HG02870 (cell line): ENCODE measurements around the gene CNTNAP2.

Experiments
- ATAC-seq: cut with Tn5 transposase; IDR thresholded peaks from one replicate; pipeline ENCODE4 v1.9.1; 2021; ENCODE audit warnings: mild to moderate bottlenecking, moderate library complexity; ENCODE audit not compliant: unreplicated experiment

CNTNAP2 gene

DNA sequence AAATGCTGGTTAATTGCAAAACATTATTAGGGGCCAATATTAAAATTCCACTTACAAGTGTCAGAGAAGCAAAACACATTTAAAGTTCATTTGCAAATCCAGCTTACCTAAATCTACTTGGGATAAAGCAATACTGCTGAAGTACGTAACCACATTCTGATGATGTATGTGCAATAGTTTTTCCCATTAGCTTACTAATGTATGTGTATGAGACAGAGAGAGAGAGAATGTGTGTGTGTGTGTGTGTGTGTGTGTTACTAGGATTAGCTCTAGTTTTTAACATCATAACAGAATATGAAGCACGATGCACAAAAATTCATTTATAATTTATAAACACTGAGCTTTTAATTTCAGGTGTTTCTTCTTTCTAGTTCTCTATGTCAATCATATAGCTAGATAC is 1399.8 kb downstream of the CNTNAP2 start:
- ATAC-seq = no peak

DNA sequence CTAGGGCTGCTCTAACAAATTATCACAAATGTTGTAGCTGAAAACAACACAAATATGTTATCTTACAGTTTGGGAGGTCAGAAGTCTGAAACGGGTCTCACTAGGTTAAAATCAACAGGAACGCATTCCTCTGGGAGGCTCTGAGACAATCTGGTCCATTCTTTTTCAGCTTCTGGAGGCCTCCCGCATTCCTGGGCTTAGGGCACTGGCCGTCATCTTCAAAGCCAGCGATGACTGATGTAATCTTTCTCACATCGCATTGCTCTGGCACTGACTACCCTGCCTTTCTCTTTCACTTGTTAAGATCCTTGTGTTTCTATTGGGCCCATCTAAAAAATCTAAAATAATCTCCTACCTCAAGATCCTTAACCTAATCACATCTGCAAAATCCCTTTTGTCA is 1402.5 kb downstream of the CNTNAP2 start:
- no peak for ATAC-seq

DNA sequence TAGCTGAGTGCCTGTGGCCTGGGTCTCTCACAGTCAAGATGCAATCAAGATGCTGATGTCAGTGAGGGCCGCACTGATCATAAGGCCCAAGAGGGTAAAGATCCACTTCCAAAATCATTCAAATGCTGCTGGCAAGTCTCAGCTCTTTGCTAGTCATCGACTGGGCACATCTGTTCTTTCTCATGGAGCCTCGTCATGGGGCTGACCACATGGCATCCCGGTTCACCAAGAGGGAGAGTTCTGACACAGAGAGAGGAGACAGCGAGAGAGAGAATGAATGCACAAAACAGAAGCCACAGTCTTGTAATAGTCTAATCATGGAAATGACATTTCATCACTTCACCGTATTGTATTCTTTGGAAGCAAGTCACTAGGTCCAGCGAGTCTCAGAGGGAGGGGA is 1406.5 kb downstream of the CNTNAP2 start:
- ATAC-seq = no peak

DNA sequence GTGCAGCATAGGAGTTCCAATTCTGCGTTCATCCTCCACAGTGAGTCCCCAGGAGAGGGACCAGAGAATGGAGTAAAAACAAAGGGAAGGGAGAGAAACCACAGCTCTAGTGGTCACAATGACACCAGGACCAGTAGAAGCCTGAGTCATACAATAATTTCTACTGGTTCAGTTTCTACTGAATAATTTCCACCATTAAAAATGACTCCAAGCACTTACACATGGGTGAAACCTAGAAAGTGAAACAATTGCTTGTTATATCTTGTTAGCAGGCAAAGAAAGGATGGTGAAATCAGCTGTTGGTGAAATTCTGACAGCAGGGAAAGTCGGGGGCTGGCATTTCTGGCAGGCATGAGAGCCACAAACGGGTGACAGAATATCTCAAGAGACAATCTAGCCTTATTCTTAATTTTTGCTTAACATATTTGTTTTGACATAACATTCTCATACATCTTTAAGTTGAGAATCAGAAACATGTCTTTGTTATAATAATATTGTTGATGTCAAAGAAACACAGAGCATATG is 1408.2 kb downstream of the CNTNAP2 start:
- ATAC-seq = no peak

DNA sequence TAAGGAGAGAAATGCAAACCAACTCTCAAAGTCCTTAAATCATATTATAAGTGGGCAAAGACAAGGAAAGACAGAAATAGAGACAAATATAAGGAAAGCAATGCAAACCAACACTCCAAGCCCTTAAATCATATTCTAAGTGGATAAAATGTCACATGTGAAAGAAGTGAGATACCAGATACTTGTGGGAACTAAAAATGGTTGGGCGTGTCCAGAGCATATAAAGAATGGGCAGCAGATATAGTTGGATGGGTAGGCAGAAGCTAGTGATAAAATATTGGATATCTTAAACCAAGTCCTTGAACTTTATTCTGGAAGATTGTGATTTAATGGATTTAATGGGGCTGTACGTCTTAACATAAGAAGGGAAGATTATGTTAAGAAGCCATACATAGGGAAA is 1408.7 kb downstream of the CNTNAP2 start:
- no peak for ATAC-seq

DNA sequence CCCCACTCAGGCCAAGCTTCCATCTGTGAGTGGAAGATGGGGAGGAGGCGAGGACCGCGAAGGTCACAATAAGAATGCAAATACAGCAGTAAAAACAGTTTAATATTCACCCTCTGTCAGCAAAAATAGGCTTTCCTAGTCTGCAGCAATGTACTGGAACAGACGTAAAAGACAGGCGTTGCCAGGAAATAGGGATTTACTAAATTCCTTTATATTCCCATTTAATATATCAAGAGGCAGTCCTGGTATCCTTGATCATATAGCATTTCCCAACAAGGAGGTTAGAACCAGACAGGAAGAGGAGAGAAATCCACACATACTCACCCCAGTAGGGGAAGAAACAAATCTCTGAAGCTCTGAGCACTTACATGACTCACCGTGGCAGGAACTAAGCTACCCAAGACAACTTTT is 1419.1 kb downstream of the CNTNAP2 start:
- ATAC-seq = no peak

DNA sequence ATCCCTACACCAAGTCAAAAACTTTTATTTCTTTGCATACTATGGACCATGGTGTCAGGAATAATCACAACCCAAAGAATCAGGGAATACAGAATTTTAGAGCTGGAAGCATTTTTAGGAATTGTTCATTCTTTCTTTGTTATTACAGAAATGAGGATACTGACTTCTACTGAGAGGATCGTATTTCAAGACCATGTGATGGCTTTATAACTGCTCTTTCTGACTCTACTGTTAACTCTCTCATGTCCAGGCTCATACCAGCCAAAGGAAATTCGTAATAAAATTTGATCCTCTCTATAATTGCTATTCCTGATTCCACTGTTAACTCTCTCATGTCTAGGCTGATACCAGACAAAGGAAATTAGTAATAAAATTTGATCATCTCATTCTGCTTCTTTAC is 1423.1 kb downstream of the CNTNAP2 start:
- ATAC-seq = no peak

DNA sequence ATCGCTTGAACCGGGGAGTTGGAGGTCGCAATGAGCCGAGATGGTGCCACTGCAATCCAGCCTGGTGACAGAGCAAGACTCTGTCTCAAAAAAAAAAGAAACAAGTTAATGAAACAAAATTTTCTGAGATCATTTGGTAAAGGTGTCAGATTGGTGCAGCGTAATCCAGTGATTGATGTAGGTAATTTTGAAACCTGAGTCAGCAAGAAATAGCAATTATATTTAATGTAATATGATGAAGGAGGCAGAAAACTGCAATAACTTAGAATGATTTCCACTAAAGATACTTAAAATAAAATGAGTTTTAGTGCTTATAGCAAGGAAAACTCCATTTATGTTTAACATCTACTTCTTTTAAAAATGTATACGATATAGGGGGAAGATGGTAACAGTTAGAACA is 1424.1 kb downstream of the CNTNAP2 start:
- no peak for ATAC-seq

DNA sequence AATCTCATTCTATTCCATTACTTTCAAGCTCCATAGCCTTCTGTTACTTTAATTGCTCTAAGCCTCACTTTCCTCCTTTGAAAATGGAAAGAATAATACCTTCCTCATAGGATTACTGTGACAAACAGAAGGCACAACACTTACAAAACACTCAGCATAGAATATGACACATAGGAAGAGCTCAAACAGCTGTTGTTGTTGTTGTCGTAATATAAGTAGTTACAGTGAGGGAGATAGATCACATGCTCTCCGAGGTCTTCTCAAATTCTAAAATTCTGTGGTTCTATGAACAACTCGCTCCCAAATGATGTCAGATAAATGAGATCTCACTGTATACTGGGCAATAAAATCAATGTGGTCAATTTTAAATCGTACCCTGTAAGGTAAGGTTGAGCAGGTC is 1424.7 kb downstream of the CNTNAP2 start:
- no peak for ATAC-seq

DNA sequence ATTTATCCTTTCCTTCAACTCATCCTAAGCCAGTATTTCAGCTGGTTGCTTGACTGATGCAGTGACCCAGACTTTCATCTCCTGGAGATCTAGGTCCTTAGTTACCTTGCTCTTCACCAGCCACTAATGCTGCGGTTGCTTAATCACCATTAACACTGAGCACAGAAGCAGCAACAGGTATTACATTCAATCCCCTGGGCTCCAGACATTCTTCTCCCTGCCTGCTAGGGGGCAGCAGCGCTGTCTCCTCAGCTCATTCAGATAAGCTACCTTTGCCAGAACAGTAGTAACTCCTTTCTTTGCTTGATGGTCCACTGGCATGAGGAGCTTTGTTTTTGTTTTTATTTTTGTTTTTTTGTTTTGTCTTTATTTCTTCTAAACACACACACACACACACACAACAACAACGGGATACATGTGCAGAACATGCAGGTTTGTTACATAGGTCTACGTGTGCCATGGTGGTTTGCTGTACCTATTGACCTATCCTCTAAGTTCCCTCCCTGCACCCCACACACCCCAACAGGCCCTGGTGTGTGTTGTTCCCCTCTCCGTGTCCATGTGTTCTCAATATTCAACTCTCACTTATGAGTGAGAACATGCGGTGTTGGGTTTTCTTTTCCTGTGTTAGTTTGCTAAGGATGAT is 1430.8 kb downstream of the CNTNAP2 start:
- ATAC-seq = no peak

DNA sequence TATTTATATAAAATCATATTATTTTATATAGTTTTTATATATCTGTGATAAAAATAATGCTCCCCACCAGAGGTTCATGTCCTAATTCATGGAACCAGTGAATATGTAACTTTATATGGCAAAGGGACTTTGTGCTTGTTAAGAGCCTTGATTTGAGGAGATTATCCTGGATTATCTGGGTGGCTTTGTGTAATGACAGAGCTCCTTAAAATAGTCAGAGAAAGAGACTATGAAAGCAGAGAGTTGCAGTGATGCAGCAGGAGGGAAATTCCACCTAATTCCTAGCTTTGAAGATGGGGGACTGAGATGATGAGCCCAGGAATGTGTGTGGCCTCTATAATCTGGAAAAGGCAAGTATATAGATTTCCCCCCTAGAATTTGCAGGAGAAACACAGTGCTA is 1439.7 kb downstream of the CNTNAP2 start:
- no peak for ATAC-seq

DNA sequence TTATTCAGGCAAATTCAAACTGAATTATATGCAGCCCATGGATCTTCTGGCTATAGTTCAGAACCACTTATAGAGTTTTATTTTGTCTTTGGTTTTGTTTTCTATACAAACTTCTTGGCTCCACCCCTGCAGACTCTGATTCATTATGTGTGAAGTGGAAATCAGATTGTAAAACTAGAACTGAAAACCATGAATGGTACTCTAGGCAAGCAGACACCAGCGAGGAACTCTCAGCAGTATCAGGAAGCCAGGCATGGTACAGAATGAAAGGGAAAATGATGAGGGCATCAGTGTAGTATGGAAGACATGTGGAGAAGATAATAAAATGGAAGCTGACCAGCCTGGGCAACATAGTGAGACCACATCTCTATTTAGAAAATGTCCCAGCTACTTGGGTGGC is 1447.1 kb downstream of the CNTNAP2 start:
- no peak for ATAC-seq

DNA sequence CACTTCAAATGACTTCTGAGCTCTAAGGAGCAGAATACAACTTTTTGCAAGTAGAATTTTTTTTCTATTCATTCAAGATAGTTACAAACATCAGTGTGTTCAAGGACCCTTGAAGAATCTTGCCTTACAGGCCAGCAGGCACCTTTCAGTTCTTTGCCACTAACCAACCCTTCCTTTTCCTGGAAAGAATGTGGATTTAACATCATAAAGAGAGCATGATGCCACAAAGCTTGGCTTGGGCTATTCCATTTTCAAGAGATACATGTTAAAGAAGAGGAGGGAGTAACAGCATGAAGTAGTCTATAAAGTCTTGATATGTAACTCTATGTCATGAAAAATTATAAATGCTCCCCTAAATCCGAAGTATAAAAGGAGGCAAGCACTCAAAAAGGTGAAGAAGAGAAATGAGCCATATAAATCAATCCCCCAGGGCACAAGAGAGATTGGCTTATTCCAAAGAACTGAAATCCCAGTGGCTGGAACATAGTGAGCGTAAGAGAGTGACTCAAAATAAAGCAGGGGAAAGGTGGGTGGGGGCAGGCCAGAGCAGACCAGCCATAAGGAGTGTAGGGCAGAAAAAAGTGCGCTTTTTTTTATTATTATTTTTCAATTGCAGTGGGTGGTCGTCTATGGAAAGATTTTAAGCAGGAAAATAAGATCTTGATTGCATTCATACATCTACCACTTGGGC is 1448.3 kb downstream of the CNTNAP2 start:
- no peak for ATAC-seq

DNA sequence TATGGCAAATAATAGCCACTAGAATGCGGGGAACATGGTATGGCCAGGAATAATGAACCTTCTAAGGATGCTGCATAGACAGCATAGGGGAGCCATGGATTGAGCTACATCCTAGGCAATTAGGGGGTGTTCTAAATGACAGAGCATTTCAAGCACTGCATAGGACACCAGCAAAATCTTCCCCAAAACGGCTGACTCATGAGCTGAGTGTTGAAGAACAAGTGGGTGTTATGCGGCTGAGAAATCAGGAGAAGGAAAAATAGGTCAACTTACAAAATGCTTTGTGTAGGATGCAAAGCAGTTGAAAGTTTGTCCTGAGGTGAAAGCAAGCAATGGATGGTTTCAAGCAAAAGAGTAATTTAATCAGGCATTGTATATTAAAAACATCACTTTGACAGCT is 1450.4 kb downstream of the CNTNAP2 start:
- no peak for ATAC-seq

DNA sequence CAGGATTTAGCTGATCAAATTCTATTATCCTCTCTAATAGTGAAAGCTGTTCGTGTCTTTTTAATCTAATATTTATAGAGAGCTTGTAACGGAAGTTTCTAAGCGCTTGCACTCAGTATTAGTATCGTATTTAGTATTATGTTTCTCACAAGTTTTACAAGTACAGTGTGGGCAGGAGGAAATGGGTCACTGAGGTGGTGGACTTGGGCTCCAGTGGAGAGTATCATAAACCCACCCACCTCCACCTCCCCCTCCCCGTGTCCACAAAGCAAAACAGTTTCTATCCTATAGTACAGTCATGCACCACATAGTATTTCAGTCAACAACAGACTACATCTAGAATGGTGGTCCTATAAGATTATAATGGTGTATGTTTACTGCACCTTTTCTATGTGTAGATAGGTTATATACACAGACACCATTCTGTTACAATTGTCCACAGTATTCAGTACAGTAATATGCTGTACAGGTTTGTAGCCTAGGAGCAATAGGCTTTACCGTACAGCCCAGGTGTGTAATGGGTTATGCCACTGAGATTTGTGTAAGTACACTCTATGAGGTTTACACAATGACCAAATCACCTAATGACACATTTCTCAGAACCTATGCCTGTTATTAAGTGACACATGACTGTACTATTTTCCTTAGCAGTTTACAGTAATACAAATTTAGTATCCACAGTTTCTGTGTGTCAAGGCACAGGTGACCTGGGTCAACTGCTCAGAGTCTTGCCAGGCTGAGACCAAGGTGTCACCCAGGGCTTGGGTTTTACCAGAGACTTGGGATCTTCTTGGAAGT is 1452.7 kb downstream of the CNTNAP2 start:
- ATAC-seq = no peak

DNA sequence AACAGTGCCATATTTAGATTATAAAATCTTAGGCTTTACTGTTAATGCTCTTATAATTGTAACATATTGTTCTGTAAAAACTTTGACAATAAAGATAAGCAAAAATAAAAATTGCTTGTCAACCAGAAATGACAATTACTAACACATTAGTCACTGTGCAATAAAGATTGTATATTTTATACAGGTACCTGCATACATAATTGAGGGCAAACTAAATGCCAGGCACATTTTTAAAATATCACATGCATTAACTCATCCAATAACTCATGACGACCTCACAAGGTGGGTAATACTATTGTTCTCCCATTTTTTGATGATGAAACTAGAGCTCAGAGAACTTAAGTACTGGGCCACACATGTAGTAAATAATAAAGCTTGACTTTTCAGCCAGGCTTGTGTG is 1453.8 kb downstream of the CNTNAP2 start:
- ATAC-seq = no peak

DNA sequence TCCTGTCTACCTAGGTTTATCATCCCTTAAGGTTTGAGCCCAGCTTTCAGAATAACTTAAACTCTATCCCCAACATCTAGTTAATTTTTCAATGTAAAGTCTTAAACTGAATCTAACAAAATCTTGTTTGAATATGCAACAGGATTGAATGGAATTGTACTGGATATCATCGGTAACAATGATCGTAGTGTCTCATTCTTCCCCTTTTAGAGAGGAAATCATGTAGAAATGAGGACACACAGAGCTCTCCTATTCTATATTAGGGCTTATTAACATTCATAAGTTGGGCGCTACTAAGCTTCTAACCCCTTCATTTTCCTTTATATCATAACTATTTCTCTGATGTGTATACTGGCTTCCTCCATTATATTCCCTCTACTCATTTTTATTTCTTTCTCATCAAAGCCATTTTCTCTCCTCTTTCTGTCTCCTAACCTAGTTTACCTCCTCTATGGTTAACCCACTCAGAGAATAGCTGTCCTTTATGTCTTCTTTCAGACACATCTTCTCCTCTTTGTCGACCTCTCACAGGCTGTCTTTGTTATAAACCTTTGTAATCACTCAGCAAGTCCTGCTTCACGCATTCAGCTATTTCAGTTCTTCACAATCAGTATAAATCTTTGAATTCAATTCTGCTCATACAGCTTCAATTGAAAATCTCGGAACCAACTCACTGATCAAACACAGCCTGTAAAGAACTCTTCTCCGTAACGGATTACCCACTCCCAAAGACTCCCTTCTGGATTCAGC is 1455.0 kb downstream of the CNTNAP2 start:
- ATAC-seq = no peak

DNA sequence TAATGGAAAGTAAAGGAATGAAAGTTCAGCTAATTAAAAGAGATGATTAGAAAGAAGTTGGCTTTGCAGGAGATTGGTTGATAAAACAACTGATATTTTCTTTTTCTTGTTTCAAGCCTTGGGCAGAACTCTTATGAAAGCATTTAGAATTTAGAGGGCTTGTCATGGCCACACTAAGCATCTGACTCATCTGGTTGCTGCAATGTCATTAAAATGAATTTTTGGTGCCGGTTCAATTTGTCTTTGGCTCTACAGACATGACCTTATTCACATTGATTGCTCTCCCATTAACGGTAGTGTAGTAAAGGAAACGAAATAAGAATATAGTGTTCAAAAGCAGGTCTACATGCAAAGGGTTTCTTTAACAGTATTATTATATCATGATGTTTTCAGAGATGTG is 1461.6 kb downstream of the CNTNAP2 start:
- ATAC-seq = no peak

DNA sequence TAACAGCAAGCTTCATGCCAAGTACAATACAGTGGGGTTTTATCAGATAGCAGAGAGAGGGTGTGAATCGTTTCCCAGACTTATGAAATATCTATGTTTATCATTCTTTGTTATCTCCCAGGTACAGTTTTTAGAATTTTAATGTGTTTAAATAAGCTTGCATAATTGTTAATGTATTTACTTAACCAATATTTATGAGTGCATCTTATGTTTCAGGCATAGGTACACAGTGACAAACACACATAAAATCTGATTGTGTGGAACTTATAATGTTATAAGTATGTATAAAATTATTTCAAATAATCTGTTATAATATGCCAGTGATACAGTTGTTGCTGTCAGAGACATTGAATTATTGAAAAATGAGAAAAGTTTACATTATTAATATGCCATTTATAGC is 1462.5 kb downstream of the CNTNAP2 start:
- ATAC-seq = no peak

DNA sequence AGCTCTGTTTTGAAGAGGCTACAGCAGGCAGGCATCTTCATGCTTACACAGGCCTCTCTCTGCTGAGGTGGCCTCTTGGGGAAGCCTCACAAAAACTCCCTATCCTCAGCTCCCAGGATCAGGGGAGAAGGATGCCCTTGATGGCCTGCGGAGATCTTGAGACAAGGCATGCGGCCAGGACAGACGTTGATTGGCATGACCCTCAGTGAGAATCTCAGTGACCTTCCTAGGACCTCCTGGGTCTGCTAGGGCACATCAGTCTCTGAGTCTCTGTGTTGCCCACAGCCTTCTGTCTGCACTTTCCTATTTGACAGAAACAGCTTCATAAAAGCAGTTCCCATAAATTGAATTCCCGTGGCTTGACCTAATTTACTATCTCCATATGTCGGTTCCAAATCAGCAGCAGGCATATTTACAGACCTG is 1468.2 kb downstream of the CNTNAP2 start:
- no peak for ATAC-seq

DNA sequence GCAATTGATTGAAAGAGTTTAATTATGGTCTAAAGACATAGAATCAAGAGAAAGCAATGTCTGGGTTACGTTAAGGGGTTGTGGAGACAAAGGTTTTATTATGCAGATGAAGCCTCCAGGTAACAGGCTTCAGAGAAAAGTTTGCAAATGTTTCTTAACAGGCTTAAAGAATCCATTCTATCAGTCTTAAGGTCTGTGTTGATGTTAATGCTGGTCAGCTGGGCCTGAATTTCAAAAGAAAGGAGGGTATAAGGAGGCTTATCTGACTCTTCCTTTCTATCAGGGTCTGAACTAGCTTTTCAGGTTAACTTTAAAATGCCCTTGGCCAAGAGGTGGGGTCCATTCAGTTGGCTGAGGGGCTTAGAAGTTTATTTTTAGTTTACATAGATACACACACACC is 1469.5 kb downstream of the CNTNAP2 start:
- no peak for ATAC-seq
